ENCODE data around the gene CEACAM3.

CEACAM3 gene

GRCh38 chr19:41845001-41845050 lies 48.4 kb downstream of the CEACAM3 start, which contains the start of gene DMRTC2:
Gene DMRTC2, plus strand, starts transcription at chr19:41845042. Its CDS starts 2,387 bp downstream, at chr19:41847429.
- DNase-seq (ENCODE audit: low read depth), result no peak

- no peak for DNase-seq (ENCODE audit: low read depth)
Measured at GRCh38 chr19:41845051-41845590, 48.7 kb downstream of the CEACAM3 start.

GRCh38 chr19:41847351-41848105 lies 51.1 kb downstream of the CEACAM3 start:
- DNase-seq (ENCODE audit: low read depth), result no peak

DNA sequence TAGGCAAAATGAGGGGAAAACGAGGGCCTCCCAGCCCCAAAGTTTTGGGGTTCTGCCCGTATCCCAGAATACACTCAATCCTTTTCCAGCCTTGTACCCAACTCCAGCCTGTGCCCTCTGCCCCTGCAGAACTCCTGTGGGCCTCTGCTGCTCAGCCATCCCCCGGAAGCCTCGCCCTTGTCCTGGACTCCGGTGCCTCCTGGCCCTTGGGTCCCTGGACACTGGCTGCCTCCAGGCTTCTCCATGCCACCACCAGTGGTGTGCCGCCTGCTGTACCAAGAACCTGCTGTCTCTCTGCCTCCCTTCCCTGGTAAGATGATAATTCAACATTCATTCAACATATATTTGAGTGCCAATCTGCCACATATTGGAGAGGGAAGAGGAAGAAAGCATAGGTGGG lies 52.3 kb downstream of the CEACAM3 start:
- DNase-seq (ENCODE audit: low read depth), result no peak

GRCh38 chr19:41849067-41849466 lies 52.7 kb downstream of the CEACAM3 start:
- no peak for DNase-seq (ENCODE audit: low read depth)

- no peak for DNase-seq (ENCODE audit: low read depth)
Measured at GRCh38 chr19:41850381-41850780, 54.0 kb downstream of the CEACAM3 start.

- DNase-seq (ENCODE audit: low read depth), result no peak
Measured at GRCh38 chr19:41851456-41851855, 55.1 kb downstream of the CEACAM3 start.

DNA sequence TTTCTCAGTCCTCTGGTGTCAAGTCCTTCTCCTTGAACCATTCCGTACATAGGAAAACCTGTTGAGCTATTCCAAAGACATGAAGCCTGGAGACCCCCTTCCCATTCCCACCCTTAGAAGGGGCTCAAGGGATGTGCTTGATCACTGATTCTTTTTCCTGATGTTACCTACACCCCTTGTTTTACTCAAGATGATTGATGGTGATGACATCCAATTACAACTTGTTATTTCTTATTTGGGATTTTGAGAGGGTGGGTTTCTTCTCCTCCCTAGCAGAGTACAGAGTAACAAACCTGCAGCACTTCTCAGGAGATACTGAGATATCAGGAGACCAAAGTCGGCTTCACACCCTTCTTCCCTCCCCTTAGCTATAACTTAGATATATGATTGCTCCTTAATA lies 57.0 kb downstream of the CEACAM3 start:
- DNase-seq (ENCODE audit: low read depth), result no peak

- DNase-seq (ENCODE audit: low read depth), result no peak
Measured at GRCh38 chr19:41853768-41854167, 57.4 kb downstream of the CEACAM3 start.

GRCh38 chr19:41859213-41859617 lies 62.8 kb downstream of the CEACAM3 start:
- DNase-seq (ENCODE audit: low read depth), result no peak

- DNase-seq (ENCODE audit: low read depth), result peak; percentile 97
Measured at GRCh38 chr19:41859618-41860418, 63.4 kb downstream of the CEACAM3 start, which contains the start of gene RPS19. Gene RPS19, plus strand, starts transcription at chr19:41860255. Its CDS starts 520 bp downstream, at chr19:41860775.

DNA sequence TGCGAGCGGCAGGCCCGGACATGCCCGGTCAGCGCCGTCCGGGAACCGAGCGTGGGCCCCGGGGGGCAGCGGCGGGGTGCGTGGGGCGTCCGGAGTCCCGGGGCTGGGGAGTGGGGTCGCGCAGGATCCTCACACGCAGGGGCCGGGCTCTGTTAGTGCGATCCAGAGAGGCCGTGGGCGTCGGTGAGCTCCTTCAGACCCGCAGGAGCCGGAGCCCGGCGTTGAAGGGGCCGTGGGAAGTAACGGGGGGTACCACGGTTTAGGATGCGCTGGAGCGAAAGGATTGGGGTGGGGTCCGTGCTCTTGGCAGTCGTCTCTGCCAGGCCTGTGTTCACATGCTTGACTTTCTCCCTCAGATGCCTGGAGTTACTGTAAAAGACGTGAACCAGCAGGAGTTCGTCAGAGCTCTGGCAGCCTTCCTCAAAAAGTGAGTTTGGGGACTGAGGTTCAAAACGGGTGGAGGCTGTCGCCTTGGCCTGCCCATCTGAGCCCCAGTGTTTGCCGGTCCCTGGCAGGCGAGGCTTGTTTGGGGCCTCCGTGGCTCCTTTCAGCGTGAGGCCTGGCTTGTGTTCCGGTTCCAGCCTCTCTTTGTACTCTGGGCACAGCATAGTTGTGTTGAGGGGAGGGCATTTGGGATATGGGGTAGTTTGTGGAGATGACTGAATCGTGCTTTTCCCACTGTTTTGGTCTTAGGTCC lies 64.2 kb downstream of the CEACAM3 start:
- no peak for DNase-seq (ENCODE audit: low read depth)

Data from stimulated activated CD8-positive, alpha-beta memory T cell treated with anti-CD3 and anti-CD28 coated beads, Interleukin-7, amount 100 ng/mL, for 24 hours (primary cell).